Mesenteric fat pad (tissue), 1 donor: ENCODE data around the gene FXYD2. TPM values are rescaled to one million over a fixed set of nuclear protein-coding genes. Genes with fewer than 3 reads are reported as not detected.

Experiments
- DNase-seq: peaks from one replicate; pipeline ENCODE4 v3.0.0-alpha.2; 2020; ENCODE audit warnings: low spot score
- total RNA-seq: library from RNA; stranded (reverse); fragmentation: NEBNext Ultra II Directional; extraction: Animal tissue kit (Norgen Biotek cat#: 25700); gene quantifications from one replicate; pipeline ENCODE4 v1.2.1, GENCODE V29; 2021
- donor health status: DM: yes; HTN: yes; CAD: no.

Gene FXYD2
- total RNA-seq, 1 donor from 2014 or later: 3.2 TPM

DNA sequence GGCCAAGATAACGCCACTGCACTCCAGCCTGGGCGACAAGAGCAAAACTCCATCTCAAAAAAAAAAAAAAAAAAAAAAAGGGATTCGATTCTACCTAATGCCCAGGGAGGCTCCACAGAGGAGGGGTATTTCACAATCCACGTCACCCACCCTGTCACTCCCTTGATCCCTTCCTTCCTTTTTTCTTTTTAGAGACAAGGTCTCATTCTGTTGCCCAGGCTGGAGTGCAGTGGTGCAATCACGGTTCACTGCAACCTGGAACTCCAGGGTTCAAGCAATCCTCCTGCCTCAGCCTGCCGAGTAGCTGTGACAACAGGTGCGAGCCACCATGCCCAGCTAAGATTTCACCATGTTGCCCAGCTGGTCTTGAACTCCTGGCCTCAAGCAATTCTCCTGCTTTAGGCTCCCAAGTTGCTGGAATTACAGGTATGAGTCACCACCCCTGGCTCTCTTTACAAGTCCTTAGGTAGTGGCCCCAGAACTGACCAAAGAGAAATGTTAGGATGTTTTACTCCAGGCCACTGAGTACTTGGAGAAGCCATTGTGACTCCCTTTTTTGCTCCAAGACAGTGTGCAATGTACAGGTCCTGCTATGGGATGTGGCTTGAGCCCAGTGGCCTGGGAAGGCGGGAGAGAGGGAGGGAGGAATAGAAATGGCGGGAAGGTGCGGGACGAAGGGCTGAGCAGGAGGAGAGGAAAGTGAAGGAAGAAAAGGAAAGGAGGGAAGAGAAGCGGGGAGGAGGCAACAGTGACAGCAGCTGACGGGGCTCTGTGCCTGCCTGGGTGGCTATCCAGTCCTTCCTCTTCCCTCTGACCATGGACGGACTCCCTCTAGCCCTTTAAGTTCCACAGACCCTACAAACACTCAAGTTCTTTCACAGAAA, 11.8 kb upstream of the FXYD2 start:
- DNase-seq: peak; percentile 62

DNA sequence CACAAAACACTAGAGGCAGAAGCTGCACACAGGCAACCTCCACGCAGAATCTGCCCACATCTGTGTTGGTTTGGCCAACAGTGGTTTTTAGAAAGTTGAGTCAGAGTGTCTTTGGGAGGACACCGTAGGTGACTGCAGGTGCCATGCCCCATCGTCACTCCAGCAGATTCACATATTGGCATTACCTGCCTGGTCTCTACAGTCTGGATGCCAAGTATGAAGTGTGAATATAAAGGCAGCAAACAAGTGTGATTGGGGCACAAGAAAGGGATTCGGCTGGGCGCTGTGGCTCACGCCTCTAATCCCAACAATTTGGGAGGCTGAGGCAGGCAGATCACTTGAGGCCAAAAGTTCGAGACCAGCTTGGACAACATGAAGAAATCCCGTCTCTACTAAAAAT, 11.0 kb upstream of the FXYD2 start:
- peak; percentile 51 for DNase-seq

DNA sequence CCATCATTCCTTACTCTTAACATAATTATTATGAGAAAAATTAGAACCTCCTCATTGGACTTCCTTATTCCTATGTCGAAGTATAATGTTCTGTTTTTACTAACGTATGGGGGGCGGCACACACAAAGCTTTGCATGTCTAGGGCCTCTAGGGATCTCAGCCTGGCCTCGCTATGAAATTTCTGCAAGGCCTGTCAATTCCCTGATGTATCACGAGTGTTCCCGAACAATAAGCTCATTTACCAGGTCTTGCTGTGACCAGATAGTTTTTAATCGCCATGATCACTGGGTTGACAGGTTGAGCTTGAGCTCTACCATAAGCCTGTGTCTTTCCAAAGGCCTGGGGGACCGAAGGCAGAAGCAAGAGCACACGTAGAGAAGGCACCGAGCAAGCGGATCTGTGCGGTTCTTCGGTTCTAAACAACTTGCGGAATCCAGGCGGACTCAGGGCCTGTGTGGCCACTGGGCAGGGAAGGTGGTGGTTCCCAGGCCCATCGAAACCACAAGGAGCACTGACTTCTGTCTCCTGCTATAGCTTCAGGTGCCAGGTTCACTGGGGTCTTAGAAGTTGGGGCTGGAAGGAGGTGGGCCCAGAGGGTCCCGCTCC, 10.4 kb upstream of the FXYD2 start:
- peak; percentile 60 for DNase-seq

DNA sequence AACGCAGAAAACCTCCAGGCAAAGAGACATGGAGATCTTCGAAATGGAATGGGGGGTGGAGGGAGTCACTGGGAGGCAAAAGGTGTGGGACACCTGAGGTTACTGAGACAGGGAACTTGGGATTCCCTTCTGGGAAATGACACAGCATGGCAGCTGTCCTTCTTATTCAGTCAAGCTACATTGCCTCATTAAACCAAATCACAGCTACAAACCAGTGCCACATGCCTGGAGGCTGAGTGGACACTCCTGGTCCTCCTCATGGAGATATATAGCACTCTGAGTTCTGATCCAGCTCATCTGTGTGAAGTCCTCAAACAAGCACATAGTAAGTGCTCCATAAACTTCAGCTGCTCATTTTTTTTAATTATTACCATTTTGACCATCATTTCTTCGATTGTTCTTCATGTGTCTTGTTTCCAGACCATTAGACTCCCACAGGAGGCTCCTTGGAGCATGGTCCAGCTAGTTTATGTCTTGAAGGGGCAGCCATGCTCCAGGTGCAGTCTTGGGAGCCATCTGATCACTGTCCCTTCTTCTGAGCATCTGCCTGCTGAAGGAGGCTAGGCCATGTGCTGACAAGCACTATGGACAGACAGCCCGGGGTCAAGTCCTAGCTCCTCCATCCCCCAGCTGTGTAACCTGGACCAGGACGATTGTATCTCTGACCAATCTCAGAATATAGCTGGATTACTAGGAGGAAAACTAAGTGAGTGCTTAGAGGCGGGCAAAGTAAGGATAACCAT, 9.7 kb upstream of the FXYD2 start:
- no peak for DNase-seq

DNA sequence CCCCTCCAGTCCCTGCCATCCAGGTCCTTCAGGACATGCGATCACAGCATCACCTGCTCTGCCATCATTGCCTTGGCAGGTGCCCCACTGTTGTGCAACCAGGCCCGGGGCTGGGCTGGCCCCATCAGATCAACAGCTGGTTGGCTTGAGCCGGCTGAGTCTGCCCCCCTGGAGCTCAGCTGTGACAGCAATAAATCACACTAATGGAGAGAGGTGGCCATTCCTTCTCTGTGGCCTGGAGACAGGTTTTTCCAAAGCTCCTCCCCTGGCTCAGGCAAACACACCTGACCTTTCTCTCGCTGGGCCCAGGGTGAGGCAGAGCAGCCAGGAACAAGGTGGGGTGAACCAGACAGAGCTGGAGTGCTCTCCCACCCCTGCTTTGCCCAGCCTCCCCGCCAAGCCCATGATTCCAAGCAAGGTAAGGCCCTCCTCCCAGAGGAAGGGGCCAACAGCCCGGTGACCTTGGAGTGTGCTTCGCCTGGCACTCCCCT, 8.9 kb upstream of the FXYD2 start:
- DNase-seq: peak; percentile 86

DNA sequence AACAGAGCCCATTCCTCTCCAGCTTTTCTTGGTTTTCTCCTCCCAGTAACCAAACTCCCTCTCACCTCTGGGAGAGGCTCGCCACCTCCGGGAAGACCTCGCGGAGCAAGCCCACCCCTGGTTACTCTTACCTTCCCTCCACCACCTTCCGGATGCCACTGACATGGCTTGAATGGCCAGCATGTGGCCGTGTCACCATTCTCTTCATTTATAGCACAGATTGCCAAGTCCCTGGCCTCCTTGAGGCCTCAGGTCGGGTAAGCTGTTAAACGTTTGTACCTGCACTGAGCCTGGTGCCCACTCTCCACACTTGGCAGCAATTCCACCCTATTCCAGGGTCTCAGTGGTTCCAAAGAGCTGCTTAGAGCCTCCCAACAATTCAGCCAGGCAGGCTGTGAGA, 8.0 kb upstream of the FXYD2 start:
- DNase-seq: peak; percentile 51

DNA sequence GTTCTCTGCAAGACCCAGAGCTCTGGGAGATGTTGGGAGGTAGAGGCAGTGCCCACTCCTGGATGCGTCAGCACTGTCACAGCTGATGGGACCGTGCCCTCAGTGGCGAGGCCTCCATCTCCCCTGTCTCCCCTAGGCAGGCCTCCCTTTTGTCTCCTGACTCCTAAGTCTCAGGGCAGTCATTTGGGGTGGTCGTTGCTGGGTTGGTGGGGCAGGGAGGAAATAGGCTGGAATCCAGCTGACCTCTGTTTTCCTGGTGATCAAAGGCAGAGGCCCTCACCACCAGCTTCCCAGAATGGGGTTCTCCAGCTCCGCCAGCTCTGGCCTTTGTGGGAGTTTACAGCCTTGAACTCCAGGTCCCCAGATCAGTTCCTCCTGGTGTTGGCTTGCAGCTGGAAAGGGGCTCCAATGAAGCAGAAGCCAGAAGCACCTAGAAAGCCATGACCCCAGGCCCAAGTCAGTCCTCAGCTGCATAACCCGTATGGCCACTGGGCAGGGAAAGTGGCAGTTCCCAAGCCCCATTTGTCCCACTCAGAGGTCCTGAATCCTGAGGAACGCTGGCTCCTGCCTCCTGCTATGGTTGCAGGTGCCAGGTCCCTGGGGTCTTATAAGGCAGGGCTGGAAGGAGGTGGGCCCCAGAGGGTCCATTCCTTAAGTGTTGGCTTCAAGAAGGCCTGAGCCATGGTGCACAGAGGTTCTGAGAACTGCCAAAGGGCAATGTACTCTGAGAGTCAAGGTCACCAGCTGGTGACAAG, 7.3 kb upstream of the FXYD2 start:
- DNase-seq: peak; percentile 74

DNA sequence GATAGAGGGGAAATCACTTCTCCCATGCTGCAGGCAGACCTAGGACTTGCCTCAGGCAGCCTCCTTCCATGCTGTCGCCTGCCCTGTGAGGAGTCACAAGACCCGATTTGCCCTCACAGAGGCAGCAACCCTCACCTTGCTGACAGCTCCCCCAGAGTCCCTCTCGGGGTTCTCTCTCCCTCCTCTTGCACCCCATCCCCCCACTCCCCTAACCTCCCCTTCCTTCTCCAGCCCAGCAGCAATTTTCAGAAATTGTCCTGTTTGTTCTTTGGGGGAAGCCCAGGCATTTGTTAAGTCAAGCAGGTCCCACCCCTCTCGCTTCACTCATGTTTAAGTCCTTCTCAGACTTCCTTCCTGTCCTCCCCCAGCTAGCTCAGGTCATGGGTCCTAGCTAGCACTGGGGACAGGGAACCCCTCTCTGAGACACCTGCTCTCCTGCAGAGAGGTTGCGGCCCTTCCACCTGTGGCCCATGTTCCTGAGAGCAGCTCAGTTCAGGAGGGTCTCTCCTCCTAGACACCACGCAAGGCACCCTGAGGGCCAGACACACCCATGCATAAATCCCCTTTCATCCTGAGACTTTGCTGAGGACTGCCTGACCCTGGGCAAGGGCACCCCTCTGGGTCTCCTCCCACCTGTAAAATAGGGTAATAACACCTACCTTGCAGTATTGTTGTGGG, 6.3 kb upstream of the FXYD2 start:
- peak; percentile 77 for DNase-seq

DNA sequence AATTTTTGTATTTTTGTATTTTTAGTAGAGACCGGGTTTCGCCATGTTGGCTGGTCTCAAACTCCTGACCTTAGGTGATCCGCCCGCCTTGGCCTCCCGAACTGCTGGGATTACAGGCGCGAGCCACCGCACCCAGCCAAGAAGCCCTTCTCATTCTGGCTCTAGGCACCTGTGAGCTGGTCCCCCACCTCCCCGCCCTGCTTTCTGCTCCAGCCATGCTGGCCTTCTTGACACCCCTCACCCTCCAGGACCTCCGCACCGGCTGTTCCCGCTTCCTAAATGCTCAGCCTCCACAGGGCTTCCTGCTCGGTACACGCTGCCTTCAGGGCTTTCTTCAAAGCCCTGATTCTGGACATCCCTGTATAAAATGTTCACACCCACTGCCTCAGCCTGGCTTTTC, 5.5 kb upstream of the FXYD2 start:
- DNase-seq: peak; percentile 60

DNA sequence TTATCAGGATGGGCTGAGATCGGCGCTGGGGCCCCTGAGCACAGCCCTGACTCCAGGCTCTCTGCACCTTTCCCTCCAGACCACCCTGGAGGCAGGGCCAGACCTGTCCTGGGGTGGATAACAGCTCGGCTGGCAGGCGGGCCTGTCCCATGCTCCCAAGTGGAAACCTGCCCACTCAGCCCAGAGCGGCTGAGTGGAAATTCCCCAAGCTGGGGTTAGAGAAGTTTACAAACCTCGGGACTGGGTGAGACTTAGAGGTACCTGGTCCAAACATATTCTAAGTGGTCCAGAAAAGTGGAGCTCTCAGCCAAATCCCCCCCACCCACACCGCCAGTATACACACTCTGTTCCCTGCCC, 4.8 kb upstream of the FXYD2 start:
- DNase-seq: peak; percentile 71

DNA sequence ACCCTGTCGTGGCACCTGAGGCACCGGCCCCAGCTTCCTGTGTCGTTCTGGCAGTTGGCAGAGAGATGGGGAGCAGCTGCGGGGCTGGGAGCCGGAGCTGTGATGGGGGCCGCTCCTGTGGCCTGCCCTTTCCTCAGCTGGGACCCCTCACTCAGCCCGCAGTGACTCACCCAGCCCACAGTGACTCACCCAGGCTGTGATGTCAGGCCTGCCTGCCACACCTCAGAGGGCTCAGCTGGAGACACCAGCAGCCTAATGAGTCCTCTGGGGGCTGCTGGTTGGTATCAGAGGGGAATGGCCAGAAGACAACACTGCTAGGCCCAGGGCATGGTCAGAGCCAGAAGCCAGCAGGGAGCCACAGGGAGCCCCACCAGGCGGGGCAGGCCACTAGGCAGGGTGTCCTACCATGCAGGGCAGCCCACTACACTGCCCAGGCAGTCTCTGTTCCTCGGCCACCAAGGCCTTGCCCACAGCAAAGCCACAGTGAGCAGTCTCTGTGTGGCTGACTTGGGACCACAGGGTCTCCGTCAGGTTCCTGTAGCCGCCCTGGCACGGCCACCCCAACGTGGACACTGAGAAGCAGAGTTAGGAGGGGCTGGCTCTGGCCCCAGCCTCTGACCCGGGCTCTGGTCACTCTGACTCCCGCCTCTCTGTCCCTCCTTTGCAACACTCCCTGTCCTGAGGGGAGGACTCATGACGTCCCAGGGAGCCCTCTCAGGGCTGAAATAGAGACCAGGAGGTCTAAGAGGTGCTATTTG, 4.2 kb upstream of the FXYD2 start:
- DNase-seq: peak; percentile 90

DNA sequence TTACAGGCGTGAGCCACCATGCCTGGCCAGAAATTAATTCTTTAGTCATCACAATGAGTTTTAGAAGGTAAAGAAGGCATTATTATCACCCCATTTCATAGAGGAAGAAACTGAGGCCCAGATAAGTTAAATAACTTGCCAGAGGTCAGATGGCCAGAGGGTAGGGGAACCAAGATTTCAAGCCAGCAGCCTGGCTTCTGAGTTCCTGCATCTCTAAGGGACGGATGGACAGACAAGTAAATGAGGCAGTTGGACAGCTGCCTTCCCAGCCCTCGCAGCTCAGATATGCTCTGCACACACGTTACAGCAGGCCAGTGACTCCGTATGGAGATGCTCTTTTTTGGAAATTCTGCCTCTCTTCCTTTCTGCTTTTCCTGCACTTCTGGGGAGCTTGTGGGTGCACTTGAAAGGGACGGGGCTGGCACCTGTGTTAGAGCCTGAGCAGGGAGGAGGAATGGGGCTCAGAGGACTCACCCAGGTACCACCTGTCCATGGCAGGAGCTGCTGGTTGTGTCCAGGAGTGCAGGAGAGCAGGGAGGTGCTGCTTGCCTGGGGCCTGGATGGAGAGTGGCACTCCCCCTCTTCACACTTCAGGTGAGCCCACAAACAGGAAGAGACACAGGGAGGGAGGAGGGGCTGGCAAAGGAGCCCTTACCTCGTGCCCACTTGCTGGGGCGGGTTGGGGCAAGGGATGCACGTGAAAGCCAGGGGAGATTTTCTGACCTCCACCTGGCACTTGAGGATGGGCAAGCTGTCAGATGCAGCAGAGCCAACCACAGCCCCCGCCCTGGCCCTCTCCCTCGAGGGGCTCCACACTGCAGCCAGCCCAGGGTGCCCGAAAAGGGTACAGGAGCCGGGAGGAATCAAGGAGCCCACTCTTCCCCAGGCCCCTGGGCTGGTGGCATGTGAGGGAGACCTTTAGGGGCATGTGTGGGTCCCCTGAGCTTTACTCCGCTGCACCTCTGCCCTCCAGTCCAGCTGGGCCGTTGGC, 3.3 kb upstream of the FXYD2 start:
- DNase-seq: peak; percentile 78

DNA sequence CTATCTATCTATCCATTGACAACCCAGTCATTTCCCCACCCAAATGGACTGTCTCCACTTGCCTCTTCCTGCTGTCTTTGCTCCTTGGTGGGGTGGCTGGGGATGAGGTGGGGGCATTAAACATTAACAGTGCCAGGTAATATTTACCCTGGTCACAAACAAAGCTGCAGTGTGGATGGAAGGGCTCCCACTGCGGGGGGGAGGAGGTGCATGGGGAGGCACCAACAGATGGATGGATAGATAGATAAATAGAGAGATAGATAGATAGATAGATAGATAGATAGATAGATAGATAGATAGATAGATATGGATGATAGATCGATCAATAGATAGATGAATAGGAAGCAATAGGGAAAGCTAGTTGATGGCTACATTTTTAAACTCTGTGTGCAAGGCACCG, 2.3 kb upstream of the FXYD2 start:
- DNase-seq: no peak

DNA sequence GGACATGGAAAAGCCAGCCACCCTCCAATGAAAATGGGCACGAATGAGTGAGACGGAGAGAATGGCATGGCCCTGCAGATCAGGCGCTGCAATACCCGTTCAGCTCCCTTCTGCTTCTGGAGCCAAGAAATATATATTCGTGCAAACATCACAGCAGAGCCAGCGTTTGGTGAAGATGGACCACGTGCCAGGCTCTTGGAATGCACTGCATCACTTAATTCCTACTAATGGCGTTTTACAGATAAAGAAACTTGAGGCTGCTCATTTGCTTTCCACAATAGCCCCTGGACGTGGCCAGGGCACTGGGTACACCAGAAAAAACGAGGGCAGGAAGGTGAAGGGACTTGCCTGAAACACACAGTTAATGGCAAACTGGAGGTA, 1.6 kb upstream of the FXYD2 start:
- peak; percentile 67 for DNase-seq

DNA sequence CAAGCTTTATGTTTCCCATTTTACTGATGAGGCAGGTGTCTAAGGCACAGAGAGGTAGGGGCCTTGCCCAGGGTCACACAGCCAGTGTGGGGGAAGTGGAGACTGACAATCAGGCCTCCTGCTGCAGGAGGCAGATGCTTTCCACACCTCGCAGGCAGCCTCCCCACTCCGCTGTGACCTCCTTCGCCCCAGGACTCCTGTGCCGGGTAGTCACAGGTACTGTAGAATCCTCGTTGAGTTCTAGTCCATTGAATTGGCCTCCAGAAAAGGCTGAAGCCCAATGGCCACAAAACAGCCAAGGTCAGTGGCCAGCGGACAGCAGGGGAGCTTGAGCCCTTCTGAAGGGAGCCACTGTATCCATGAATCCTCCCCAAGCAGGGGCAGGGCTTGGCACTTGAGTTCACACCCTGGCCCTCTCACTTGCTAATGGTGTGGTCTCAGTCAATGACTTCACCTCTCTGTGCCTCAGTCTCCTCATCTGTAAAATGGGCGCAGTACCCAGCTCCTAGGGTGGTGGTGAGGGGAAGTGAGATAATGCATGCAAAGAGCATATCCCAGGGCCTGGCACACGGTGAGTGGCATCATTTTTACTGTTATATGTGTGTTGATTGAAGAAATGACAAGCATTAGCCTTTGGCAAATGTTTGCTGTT, 1.1 kb upstream of the FXYD2 start:
- DNase-seq: peak; percentile 60

DNA sequence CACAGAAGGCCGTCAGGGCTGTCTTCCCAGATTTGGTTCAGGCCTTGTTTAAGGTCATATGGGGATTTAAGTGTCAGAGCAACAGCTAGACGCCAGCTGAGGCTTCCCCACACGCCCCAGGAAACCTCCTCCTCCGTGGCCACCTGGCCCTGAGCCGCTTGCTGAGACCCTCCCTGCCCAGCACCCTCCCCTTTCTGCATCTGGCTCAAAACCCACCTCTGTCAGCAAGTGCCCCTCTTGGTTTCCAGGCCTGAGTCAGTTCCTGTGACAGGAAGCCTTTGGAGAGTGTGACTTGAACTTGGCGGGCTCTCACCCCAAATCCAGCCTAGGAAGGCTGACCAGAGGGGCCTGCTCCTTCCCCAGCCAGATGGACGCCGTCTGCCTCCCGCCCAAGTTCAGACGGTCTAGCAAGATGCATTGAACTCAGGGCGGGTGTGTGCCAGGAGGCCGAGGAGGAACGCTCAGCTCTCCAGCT, 561 bp downstream of the FXYD2 start:
- DNase-seq: peak; percentile 90

DNA sequence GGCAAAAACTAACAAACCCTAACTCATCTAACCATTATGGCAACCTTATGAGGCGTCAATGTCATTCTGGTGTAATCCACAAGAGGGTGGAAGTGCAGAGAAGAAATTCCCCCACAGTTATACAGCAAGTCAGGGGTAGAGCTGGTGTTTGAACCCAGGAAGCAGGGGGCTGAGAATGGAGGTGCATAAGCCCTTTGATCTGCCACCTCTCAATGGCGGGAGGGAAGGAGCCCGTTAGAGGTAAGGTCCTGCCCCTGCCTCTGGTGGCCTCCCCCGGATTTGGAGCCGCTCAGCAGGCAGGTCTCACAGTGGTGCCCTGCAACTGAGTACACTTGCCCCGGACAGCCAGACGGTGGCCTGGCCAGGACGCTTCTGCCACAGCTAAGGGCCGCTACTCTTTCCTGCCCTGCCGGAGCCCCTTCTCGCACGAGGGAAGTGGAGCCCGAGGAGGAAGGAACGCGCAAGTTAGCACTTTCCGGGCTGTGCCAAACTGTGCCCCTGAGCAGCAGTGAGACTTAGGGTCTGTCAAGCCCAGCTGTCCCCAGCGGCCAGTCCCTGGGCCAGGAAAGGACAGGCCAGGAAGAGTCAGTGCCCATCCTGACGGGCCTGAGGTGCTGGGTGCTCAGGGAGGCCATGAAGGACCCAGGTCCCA, 1.1 kb downstream of the FXYD2 start:
- DNase-seq: peak; percentile 88
